HepG2 (cell line): ENCODE measurements around the gene GRB10. TPM values are rescaled to one million over a fixed set of nuclear protein-coding genes. Genes with fewer than 3 reads are reported as not detected.

ENCODE experiments used
- ATAC-seq: fragments of 200-7000 bp; cut with Tn5 transposase; 3 replicates; pipeline ENCODE4 v1.9.1; 2020; ENCODE audit warnings: mild to moderate bottlenecking, moderate library complexity
- BruUV-seq: library from RNA; stranded (reverse); fragments of 400-500 nt; replicated peaks from 2 replicates; lab custom pipeline; 2021; lab: Mats Ljungman, UMichigan
- CTCF ChIA-PET: fragments of 300-600 bp; formaldehyde crosslinking; extraction: SDS; loops from one replicate; lab custom pipeline; 2021; ENCODE audit warnings: low total read pairs, inconsistent platforms, low intra/inter-chr PET ratio; lab: Yijun Ruan, JAX
- POLR2A ChIA-PET: fragments of 350-600 bp; sonication (Branson Sonifier 250); formaldehyde crosslinking; loops from one replicate; lab custom pipeline; 2020; ENCODE audit warnings: antibody characterized with exemption, inconsistent platforms; lab: Yijun Ruan, JAX
- DNase-seq: peaks from one replicate; pipeline ENCODE4 v3.0.0-alpha.2; 2015; ENCODE audit warnings: low spot score
- FAIRE-seq: peaks from 3 replicates; lab custom pipeline; 2011; peaks lifted over from hg19 to GRCh38; lab: Jason Lieb, UNC
- H2AFZ ChIP-seq: one replicate; pipeline ENCODE4 v1.6.1; 2011; ENCODE audit warnings: low read length, inconsistent platforms
- H3K27ac ChIP-seq: fragments of 300-600 bp; 3 replicates; pipeline ENCODE4 v1.8.0; 2011; ENCODE audit warnings: mixed run types, mild to moderate bottlenecking, mixed read lengths, low read length, inconsistent platforms; ENCODE audit not compliant: insufficient read depth; ENCODE audit errors: extremely low read length
- H3K27me3 ChIP-seq, 2 experiments: fragments of 200-600 bp in 1 of 2; 2 replicates in 1 of 2; 3 replicates in 1 of 2; pipeline versions ENCODE4 v1.6.0 to v1.8.0; 2011; ENCODE audit warnings: low read length in 2 of 2, mild to moderate bottlenecking in 2 of 2, moderate library complexity in 2 of 2, inconsistent platforms in 1 of 2; ENCODE audit not compliant: insufficient read depth in 2 of 2, control insufficient read depth in 1 of 2
- H3K36me3 ChIP-seq, 2 experiments: fragments of 200-600 bp in 1 of 2; replicated peaks in 1 of 2; 2 replicates in 1 of 2; 3 replicates in 1 of 2; pipeline versions ENCODE4 v1.5.1 to v1.8.0; 2011; ENCODE audit warnings: low read length in 2 of 2, inconsistent platforms in 1 of 2; ENCODE audit not compliant: insufficient read depth in 2 of 2, control insufficient read depth in 1 of 2
- H3K4me1 ChIP-seq: 2 replicates; pipeline ENCODE4 v1.5.1; 2012; ENCODE audit warnings: low read length, inconsistent platforms; ENCODE audit not compliant: insufficient read depth
- H3K4me2 ChIP-seq: 2 replicates; pipeline ENCODE4 v1.6.0; 2011; ENCODE audit warnings: low read depth, low read length, inconsistent platforms
- H3K4me3 ChIP-seq, 3 experiments: fragments of 200-600 bp in 1 of 3; sonication (generic), shearing (Covaris generic) in 1 of 3; replicated peaks in 1 of 3; 2 replicates each; pipeline ENCODE4 v1.5.1; 2011 to 2016; ENCODE audit warnings: low read length in 3 of 3, inconsistent platforms in 2 of 3, low read depth in 2 of 3, mild to moderate bottlenecking in 2 of 3, control low read depth in 1 of 3, mixed read lengths in 1 of 3; ENCODE audit not compliant: insufficient read depth in 1 of 3
- H3K79me2 ChIP-seq: one replicate; pipeline ENCODE4 v1.6.1; 2011; ENCODE audit warnings: low read length, inconsistent platforms; ENCODE audit not compliant: insufficient read depth
- H3K9ac ChIP-seq: 2 replicates; pipeline ENCODE4 v1.6.0; 2011; ENCODE audit warnings: mild to moderate bottlenecking, low read depth, low read length, inconsistent platforms; ENCODE audit not compliant: insufficient read depth
- H3K9me3 ChIP-seq: 2 replicates; pipeline ENCODE4 v1.5.1; 2012; ENCODE audit warnings: mild to moderate bottlenecking, low read length
- H4K20me1 ChIP-seq: 2 replicates; pipeline ENCODE4 v1.6.0; 2011; ENCODE audit warnings: inconsistent platforms, mild to moderate bottlenecking, low read length, moderate library complexity; ENCODE audit not compliant: insufficient read depth
- CEBPG ChIP-seq: IDR thresholded peaks from 2 replicates; pipeline ENCODE4 v1.6.1; 2016
- PHF5A ChIP-seq: IDR thresholded peaks from one replicate; pipeline ENCODE4 v1.6.1; 2018; ENCODE audit warnings: low read depth, missing genetic modification reagents; ENCODE audit not compliant: unreplicated experiment
- SETDB1 ChIP-seq: sonication (generic); formaldehyde crosslinking; IDR thresholded peaks from 2 replicates; pipeline ENCODE4 v1.5.1; 2020; ENCODE audit warnings: missing genetic modification reagents, mild to moderate bottlenecking, borderline replicate concordance
- SIN3A ChIP-seq: IDR thresholded peaks from 2 replicates; pipeline ENCODE4 v1.6.1; 2011; ENCODE audit warnings: low read depth, mild to moderate bottlenecking, control low read depth, low read length, borderline replicate concordance
- SNRNP70 ChIP-seq: fragments of 200-400 bp; formaldehyde crosslinking; IDR thresholded peaks from 2 replicates; pipeline ENCODE4 v1.6.1; 2017; ENCODE audit warnings: mild to moderate bottlenecking, low read depth, low read length, moderate library complexity
- U2AF2 ChIP-seq: fragments of 200-400 bp; formaldehyde crosslinking; IDR thresholded peaks from 2 replicates; pipeline ENCODE4 v1.6.1; 2017; ENCODE audit warnings: low read depth, mild to moderate bottlenecking, low read length
- WGBS: methylation state at CpG from one replicate; pipeline ENCODE4 v1.1.6; 2017; ENCODE audit warnings: low lambda C conversion rate; 5-methylcytosine and 5-hydroxymethylcytosine counted together
- in situ Hi-C: cut with HindIII; loops from 2 replicates; pipeline ENCODE4 v1.10.0; 2017; ENCODE audit warnings: low pct_unique_long_range_greater_than_20kb; ENCODE audit not compliant: extremely low pct_ligation_motif_present
- intact Hi-C: fragments of 100-400 bp; cut with micrococcal nuclease; formaldehyde crosslinking; loops from one replicate; pipeline ENCODE4 v1.10.0; 2022; ENCODE audit not compliant: unreplicated experiment
- polyA plus RNA-seq, 8 experiments: library from polyadenylated mRNA; depleted of rRNA in 3 of 8; stranded (reverse) in 7 of 8; unstranded in 1 of 8; fragments of >200 nt; fragmentation: Illumina TruSeq in 4 of 8; extraction: Trizol in 4 of 8; gene quantifications; 2 replicates each; pipeline versions ENCODE4 v1.2.1 to v1.2.3, GENCODE V29; 2011 to 2016; ENCODE audit warnings: low read depth in 4 of 8, missing spikeins in 1 of 8, mixed read lengths in 1 of 8; ENCODE audit not compliant: insufficient read depth in 1 of 8
- total RNA-seq, 5 experiments: library from RNA; depleted of rRNA; stranded (reverse); fragments of >200 nt; fragmentation: Illumina TruSeq; extraction: Trizol; gene quantifications; 2 replicates each; pipeline ENCODE4 v1.2.3, GENCODE V29; 2016; ENCODE audit warnings: low read depth in 1 of 5
- TF ChIP-seq, protein P1 (sequence below): sonication (generic); formaldehyde crosslinking; IDR thresholded peaks from 2 replicates; pipeline ENCODE4 v1.4.0; 2020; ENCODE audit warnings: mild to moderate bottlenecking, missing genetic modification reagents
- TF ChIP-seq, protein P2 (sequence below): sonication (generic); formaldehyde crosslinking; IDR thresholded peaks from 2 replicates; pipeline ENCODE4 v1.5.0; 2020; ENCODE audit warnings: mild to moderate bottlenecking, missing genetic modification reagents
- TF ChIP-seq, protein P3 (sequence below): sonication (generic); formaldehyde crosslinking; IDR thresholded peaks from 2 replicates; pipeline ENCODE4 v1.8.0; 2022; ENCODE audit warnings: low read depth, missing genetic modification reagents

Gene GRB10
- total and polyA plus RNA-seq, 2 of the 13 experiments (the other 11 are each of a cell fraction or from before 2014, with no cell fraction given) = 4.0 to 6.8 TPM

DNA sequence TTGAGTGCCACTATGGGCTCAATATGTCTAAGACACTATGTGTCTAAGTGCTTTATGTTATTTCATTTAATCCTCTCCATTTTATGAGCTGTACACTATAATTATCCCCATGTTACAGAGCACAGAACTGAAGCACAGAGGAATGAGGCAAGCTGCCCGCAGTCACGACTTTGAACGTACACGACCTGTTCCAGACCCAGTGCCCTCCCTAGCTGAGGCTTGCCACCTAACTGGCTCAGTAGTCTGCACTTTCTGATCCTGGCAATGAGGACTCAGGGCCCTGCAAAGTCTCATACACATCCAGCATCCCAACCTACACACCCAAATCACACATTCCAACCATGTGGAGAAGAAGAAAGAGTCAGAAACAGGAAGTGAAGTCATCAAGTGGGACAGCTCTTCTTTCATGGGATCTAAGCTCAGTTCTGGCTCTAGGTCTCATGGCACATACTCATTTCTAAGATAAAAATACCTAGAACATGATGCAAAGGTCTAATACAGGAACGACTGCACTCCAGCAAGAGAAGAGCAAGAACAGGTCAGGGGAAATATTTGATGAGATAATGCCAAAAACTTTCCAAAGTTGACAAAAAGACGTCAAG lies 175.1 kb downstream of the GRB10 start (continued):
- TF ChIP-seq, protein P1, sequence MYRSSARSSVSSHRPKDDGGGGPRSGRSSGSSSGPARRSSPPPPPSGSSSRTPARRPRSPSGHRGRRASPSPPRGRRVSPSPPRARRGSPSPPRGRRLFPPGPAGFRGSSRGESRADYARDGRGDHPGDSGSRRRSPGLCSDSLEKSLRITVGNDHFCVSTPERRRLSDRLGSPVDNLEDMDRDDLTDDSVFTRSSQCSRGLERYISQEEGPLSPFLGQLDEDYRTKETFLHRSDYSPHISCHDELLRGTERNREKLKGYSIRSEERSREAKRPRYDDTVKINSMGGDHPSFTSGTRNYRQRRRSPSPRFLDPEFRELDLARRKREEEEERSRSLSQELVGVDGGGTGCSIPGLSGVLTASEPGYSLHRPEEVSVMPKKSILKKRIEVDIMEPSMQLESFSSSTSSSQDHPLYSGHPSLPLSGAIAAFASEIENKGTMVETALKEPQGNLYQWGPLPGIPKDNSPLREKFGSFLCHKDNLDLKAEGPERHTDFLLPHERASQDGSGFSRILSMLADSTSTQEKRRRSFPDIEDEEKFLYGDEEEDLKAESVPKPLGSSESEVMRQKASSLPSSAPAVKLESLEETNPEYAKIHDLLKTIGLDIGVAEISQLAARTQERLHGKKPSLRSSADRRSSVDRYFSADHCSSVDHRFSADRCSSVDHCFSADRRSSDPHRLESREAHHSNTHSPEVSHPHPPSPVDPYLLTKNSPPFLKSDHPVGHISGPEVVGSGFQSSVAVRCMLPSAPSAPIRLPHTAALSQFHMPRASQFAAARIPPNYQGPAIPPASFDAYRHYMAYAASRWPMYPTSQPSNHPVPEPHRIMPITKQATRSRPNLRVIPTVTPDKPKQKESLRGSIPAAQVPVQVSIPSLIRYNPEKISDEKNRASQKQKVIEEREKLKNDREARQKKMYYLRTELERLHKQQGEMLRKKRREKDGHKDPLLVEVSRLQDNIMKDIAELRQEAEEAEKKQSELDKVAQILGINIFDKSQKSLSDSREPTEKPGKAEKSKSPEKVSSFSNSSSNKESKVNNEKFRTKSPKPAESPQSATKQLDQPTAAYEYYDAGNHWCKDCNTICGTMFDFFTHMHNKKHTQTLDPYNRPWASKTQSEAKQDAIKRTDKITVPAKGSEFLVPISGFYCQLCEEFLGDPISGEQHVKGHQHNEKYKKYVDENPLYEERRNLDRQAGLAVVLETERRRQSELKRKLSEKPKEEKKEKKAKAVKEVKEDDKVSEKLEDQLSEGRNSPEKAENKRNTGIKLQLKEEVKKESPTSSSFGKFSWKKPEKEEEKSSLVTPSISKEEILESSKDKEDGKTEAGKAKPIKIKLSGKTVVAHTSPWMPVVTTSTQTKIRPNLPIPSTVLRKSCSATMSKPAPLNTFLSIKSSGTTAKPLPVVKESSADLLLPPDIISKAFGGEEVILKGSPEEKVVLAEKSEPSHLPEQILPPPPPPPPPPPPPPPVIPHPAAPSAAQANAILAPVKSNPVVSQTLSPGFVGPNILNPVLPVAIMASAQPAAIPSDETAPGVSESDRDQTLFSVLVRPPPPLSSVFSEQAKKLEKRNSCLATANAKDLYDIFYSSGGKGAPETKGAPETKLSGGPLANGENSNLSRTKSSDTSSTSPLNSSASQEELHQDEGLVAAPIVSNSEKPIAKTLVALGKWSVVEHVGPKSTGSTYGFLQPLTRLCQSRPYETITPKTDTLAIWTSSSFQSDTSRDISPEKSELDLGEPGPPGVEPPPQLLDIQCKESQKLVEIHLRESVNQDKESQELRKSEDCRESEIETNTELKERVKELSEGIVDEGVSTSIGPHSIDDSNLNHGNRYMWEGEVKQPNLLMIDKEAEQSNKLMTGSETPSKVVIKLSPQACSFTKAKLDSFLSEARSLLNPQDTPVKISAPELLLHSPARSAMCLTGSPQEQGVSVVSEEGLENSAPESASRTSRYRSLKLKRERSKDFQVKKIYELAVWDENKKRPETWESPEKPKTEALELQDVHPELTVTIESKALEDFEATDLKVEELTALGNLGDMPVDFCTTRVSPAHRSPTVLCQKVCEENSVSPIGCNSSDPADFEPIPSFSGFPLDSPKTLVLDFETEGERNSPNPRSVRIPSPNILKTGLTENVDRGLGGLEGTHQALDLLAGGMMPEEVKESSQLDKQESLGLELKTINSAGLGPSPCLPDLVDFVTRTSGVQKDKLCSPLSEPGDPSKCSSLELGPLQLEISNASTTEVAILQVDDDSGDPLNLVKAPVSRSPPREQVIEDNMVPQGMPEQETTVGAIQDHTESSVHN (CRISPR knock-in tag) = no peak
- no peak for TF ChIP-seq PHF5A
- no peak for TF ChIP-seq SNRNP70
- TF ChIP-seq SIN3A = no peak
- TF ChIP-seq, all 625 proteins: peak for 0

DNA sequence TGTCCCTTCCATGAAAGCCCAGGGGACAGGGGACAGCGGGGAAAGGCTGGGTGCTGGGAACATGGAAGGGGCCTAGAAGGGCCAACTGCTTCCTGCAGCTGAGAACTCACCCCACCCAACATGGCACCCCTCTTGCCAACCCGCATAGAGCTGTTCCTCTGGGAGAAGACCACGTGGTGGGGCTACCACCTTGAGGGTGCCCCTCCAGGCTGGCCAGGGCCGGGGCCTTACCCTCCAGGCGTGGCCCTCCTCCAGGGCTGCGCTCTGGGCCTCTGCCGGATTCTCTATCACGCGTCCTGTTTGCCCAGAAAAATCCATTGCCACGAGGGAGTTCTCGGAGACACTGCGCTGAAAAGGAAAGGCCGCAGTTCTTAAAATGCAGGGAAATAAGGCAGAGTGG lies 177.6 kb downstream of the GRB10 start:
- no peaks in the 10 kb centered on the region for H4K20me1 ChIP-seq
- no peak for TF ChIP-seq CEBPG (CRISPR knock-in tag)
- TF ChIP-seq, protein P2, sequence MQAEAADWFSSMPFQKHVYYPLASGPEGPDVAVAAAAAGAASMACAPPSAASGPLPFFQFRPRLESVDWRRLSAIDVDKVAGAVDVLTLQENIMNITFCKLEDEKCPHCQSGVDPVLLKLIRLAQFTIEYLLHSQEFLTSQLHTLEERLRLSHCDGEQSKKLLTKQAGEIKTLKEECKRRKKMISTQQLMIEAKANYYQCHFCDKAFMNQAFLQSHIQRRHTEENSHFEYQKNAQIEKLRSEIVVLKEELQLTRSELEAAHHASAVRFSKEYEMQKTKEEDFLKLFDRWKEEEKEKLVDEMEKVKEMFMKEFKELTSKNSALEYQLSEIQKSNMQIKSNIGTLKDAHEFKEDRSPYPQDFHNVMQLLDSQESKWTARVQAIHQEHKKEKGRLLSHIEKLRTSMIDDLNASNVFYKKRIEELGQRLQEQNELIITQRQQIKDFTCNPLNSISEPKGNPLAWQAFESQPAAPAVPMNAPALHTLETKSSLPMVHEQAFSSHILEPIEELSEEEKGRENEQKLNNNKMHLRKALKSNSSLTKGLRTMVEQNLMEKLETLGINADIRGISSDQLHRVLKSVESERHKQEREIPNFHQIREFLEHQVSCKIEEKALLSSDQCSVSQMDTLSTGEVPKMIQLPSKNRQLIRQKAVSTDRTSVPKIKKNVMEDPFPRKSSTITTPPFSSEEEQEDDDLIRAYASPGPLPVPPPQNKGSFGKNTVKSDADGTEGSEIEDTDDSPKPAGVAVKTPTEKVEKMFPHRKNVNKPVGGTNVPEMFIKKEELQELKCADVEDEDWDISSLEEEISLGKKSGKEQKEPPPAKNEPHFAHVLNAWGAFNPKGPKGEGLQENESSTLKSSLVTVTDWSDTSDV (CRISPR knock-in tag) = no peak
- TF ChIP-seq, protein P3, sequence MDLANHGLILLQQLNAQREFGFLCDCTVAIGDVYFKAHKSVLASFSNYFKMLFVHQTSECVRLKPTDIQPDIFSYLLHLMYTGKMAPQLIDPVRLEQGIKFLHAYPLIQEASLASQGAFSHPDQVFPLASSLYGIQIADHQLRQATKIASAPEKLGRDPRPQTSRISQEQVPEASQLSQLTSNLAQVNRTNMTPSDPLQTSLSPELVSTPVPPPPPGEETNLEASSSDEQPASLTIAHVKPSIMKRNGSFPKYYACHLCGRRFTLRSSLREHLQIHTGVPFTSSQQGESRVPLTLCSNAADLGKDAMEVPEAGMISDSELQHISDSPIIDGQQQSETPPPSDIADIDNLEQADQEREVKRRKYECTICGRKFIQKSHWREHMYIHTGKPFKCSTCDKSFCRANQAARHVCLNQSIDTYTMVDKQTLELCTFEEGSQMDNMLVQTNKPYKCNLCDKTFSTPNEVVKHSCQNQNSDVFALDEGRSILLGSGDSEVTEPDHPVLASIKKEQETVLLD (CRISPR knock-in tag) = no peak
- no peak for TF ChIP-seq U2AF2
- no peak for TF ChIP-seq SETDB1 (CRISPR knock-in tag)
- TF ChIP-seq, all 625 proteins: peak for 0
- Histone ChIP-seq H3K4me1 (no peaks in the 10 kb centered on the region), H3K27ac (no peak overlapping the region), H3K4me2 (no peak overlapping the region), H2AFZ (no peak overlapping the region), H3K4me3 (no peak overlapping the region), H3K27me3 (no peaks in the 10 kb centered on the region), H3K79me2 (no peaks in the 10 kb centered on the region), H3K9ac (no peak overlapping the region), H3K36me3 (no peaks in the 10 kb centered on the region), H3K9me3 (no peaks in the 10 kb centered on the region)
- intact Hi-C loops = no loop called here
- no peak for DNase-seq
- CTCF ChIA-PET = no interaction called here
- POLR2A ChIA-PET = no interaction called here
- in situ Hi-C loops = no loop called here
- 91% methylated on average over 8 of the region's 13 CpGs for WGBS
- ATAC-seq = no peak
- no TSS peak for BruUV-seq
- no peak for FAIRE-seq
